ENCODE measurements around the gene GAL3ST1.

DNA sequence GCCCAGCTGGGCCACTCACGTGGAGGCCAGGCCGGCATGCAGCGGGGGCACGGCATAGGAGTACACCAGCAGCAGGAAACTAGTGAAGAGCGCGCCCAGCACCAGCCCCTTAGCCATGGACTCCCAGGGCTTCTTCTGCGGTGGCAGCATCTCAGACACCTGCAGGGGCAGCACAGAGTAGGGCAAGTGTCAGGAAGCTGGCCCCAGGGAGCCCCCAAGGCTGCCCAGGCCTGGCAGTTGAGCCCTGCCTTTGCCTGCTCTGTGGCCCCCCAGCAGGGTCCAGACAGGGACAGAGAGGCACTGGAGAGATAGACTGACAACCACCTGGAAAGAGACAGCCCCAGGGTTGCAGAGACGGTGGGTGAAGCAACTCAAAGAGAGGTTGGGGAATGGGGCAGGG is 17.2 kb downstream of the GAL3ST1 start:
- TF ChIP-seq SIN3A (IDR thresholded peaks at IDR 0.05; ENCODE audit: borderline replicate concordance, low read depth, low read length) (no peak), POLR2AphosphoS5 (IDR thresholded peaks at IDR 0.05; ENCODE audit: low read depth, low read length) (no peak), CHD2 (IDR thresholded peaks at IDR 0.05; ENCODE audit: low read length, partially characterized antibody) (no peak), CTCF (IDR thresholded peaks at IDR 0.05) (no peak), MAX (IDR thresholded peaks at IDR 0.05; ENCODE audit: low read depth) (no peak), YY1 (IDR thresholded peaks at IDR 0.05; ENCODE audit: low read depth) (no peak), PBX3 (IDR thresholded peaks at IDR 0.05) (no peak), SMC3 (IDR thresholded peaks at IDR 0.05; ENCODE audit: low read depth, low read length) (no peak), EP300 (IDR thresholded peaks at IDR 0.05; ENCODE audit: borderline replicate concordance in 1 of 2, low read depth in 1 of 2, low read length in 1 of 2) (no peak), NFIC (IDR thresholded peaks at IDR 0.05; ENCODE audit: borderline replicate concordance) (no peak), TCF12 (IDR thresholded peaks at IDR 0.05) (no peak), TAF1 (IDR thresholded peaks at IDR 0.05; ENCODE audit: borderline replicate concordance, low read depth, low read length) (no peak), GABPA (IDR thresholded peaks at IDR 0.05; ENCODE audit: low read depth) (no peak)
- TF ChIP-seq, protein P1, sequence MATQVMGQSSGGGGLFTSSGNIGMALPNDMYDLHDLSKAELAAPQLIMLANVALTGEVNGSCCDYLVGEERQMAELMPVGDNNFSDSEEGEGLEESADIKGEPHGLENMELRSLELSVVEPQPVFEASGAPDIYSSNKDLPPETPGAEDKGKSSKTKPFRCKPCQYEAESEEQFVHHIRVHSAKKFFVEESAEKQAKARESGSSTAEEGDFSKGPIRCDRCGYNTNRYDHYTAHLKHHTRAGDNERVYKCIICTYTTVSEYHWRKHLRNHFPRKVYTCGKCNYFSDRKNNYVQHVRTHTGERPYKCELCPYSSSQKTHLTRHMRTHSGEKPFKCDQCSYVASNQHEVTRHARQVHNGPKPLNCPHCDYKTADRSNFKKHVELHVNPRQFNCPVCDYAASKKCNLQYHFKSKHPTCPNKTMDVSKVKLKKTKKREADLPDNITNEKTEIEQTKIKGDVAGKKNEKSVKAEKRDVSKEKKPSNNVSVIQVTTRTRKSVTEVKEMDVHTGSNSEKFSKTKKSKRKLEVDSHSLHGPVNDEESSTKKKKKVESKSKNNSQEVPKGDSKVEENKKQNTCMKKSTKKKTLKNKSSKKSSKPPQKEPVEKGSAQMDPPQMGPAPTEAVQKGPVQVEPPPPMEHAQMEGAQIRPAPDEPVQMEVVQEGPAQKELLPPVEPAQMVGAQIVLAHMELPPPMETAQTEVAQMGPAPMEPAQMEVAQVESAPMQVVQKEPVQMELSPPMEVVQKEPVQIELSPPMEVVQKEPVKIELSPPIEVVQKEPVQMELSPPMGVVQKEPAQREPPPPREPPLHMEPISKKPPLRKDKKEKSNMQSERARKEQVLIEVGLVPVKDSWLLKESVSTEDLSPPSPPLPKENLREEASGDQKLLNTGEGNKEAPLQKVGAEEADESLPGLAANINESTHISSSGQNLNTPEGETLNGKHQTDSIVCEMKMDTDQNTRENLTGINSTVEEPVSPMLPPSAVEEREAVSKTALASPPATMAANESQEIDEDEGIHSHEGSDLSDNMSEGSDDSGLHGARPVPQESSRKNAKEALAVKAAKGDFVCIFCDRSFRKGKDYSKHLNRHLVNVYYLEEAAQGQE (IDR thresholded peaks at IDR 0.05; ENCODE audit: low read depth, low read length) = no peak
